ENCODE data around the gene GNG2. TPM values are rescaled to one million over a fixed set of nuclear protein-coding genes. Genes with fewer than 3 reads are reported as not detected.

Gene GNG2
- total and polyA plus RNA-seq, 4 donors = 102 to 347 (median 229) TPM

GRCh38 chr14:51990488-51990887 is 130.1 kb downstream of the GNG2 start:
- Histone ChIP-seq H3K4me3 (ENCODE audit: low read depth, low read length) (peak overlapping the region; percentile 86), H3K36me3 (ENCODE audit: control insufficient read depth, insufficient read depth, low read length) (peaks cover 7% of the 10 kb centered on the region), H3K9me3 (ENCODE audit: control insufficient read depth, insufficient read depth, low read length) (no peaks in the 10 kb centered on the region), H3K27ac (ENCODE audit: low read depth, low read length) (no peak overlapping the region), H3K4me1 (ENCODE audit: control insufficient read depth, insufficient read depth, low read length) (peaks cover 4% of the 10 kb centered on the region), H3K27me3 (ENCODE audit: control insufficient read depth, insufficient read depth, low read length) (no peaks in the 10 kb centered on the region)
- no peak for DNase-seq (ENCODE audit: low read depth in 4 of 6, low spot score in 6 of 6)
- WGBS (ENCODE audit: insufficient coverage) = no CpG with 5 or more reads among the region's 3 CpGs

DNA sequence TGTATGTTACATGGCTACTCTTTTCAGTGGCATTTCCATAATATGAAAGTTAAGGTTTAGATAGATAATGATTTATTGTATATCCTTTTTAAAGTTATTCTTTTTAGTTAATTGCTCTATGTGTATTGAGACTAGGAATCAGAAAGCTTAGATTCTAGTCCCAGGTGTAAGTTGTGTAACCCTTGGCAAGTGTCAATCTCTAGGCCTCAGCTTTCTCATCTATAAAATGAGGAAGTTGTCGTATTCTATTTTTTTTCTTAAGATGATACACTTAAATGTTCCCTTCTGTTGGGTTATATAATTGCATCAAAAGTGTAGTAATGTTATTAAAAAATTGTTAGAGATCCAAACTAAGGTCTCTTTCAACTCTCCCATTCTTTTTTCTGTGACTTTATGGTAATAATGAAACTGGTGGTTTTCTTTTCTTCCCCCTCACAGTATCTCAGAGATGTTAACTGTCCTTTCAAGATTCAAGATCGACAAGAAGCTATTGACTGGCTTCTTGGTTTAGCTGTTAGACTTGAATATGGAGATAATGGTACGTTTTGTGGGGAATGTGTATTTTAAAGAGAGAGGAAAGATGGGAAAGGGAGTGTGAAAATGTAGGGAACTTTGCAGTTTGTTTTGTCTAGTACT is 133.0 kb downstream of the GNG2 start:
- Histone ChIP-seq H3K4me1 (ENCODE audit: control insufficient read depth, insufficient read depth, low read length) (peaks cover 4% of the 10 kb centered on the region), H3K36me3 (ENCODE audit: control insufficient read depth, insufficient read depth, low read length) (peaks cover 7% of the 10 kb centered on the region), H3K27me3 (ENCODE audit: control insufficient read depth, insufficient read depth, low read length) (no peaks in the 10 kb centered on the region), H3K4me3 (ENCODE audit: low read depth, low read length) (no peak overlapping the region), H3K9me3 (ENCODE audit: control insufficient read depth, insufficient read depth, low read length) (no peaks in the 10 kb centered on the region), H3K27ac (ENCODE audit: low read depth, low read length) (no peak overlapping the region)
- no peak for DNase-seq (ENCODE audit: low read depth in 4 of 6, low spot score in 6 of 6)
- WGBS (ENCODE audit: insufficient coverage) = 82% methylated on average over 2 of the region's 3 CpGs

GRCh38 chr14:51996148-51996746 is 135.8 kb downstream of the GNG2 start:
- DNase-seq (ENCODE audit: low read depth in 4 of 6, low spot score in 6 of 6) = peak in 3 of 6 donors; percentile 20 to 58 (median 51)
- Histone ChIP-seq H3K9me3 (ENCODE audit: control insufficient read depth, insufficient read depth, low read length) (no peaks in the 10 kb centered on the region), H3K27ac (ENCODE audit: low read depth, low read length) (no peak overlapping the region), H3K27me3 (ENCODE audit: control insufficient read depth, insufficient read depth, low read length) (no peaks in the 10 kb centered on the region), H3K4me3 (ENCODE audit: low read depth, low read length) (no peak overlapping the region), H3K4me1 (ENCODE audit: control insufficient read depth, insufficient read depth, low read length) (peaks cover 4% of the 10 kb centered on the region), H3K36me3 (ENCODE audit: control insufficient read depth, insufficient read depth, low read length) (peaks cover 7% of the 10 kb centered on the region)
- no CpG with 5 or more reads among the region's 4 CpGs for WGBS (ENCODE audit: insufficient coverage)

- Histone ChIP-seq H3K27me3 (ENCODE audit: control insufficient read depth, insufficient read depth, low read length) (no peaks in the 10 kb centered on the region), H3K9me3 (ENCODE audit: control insufficient read depth, insufficient read depth, low read length) (no peaks in the 10 kb centered on the region), H3K4me3 (ENCODE audit: low read depth, low read length) (no peak overlapping the region), H3K4me1 (ENCODE audit: control insufficient read depth, insufficient read depth, low read length) (peaks cover 4% of the 10 kb centered on the region), H3K36me3 (ENCODE audit: control insufficient read depth, insufficient read depth, low read length) (peaks cover 9% of the 10 kb centered on the region), H3K27ac (ENCODE audit: low read depth, low read length) (no peak overlapping the region)
- DNase-seq (ENCODE audit: low read depth in 4 of 6, low spot score in 6 of 6) = no peak
These were observed 137.9 kb downstream of the GNG2 start for GRCh38 chr14:51998348-51998747.

- H3K4me1 ChIP-seq (ENCODE audit: control insufficient read depth, insufficient read depth, low read length) = peaks cover 4% of the 10 kb centered on the region
- H3K27ac ChIP-seq (ENCODE audit: low read depth, low read length) = no peak overlapping the region
- no CpG with 5 or more reads among the region's 2 CpGs for WGBS (ENCODE audit: insufficient coverage)
- no peak for DNase-seq (ENCODE audit: low read depth in 4 of 6, low spot score in 6 of 6)
- no peaks in the 10 kb centered on the region for H3K27me3 ChIP-seq (ENCODE audit: control insufficient read depth, insufficient read depth, low read length)
- peaks cover 9% of the 10 kb centered on the region for H3K36me3 ChIP-seq (ENCODE audit: control insufficient read depth, insufficient read depth, low read length)
- H3K9me3 ChIP-seq (ENCODE audit: control insufficient read depth, insufficient read depth, low read length) = no peaks in the 10 kb centered on the region
- H3K4me3 ChIP-seq (ENCODE audit: low read depth, low read length) = no peak overlapping the region
These were observed 138.7 kb downstream of the GNG2 start for GRCh38 chr14:51999084-51999483.

DNA sequence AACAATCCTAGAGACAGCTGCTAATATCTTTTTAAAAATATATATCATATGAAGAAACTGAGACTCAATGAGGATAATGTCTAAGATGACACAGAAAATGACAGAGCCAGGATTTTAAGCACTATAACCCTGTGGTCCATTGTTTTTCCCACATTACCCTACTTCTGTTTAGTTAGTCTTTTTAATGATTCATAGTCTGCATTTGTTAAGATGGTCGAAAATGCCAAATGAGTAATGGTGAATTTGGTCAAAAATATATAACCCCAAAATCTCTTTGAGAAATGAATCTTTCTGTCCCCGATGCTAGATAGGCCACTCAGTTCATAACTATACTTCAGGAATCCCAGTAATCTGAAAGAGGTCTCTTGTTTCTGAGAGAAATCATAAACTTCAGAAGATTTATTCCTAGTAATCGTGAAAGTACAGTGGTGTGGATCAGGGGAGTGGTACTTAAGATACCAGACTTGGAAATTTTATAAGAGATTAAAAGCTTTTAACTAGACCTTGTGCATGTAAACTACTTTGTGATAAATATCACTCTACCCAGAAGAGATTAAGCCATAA is 139.7 kb downstream of the GNG2 start:
- peaks cover 4% of the 10 kb centered on the region for H3K4me1 ChIP-seq (ENCODE audit: control insufficient read depth, insufficient read depth, low read length)

DNA sequence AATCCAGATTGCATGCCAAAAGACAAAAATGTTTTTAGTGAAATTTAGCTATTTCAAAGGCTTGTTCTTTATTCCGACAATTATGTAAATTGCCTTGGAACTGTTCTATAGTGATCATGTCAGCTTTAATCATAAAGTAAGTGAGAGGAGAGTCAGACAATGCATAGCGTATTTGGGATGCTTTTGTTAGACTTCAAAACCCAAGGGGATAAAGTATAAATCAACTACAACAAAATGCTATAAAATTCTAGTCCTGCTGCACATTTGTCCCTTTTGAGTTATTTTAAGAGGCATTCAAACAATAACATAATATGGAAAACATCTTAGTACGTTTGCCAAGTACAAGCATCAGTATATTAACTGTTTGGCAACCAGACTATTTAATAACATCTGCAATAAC is 140.3 kb downstream of the GNG2 start:
- Histone ChIP-seq H3K36me3 (ENCODE audit: control insufficient read depth, insufficient read depth, low read length) (peaks cover 8% of the 10 kb centered on the region), H3K27ac (ENCODE audit: low read depth, low read length) (peak overlapping the region; percentile 11), H3K9me3 (ENCODE audit: control insufficient read depth, insufficient read depth, low read length) (no peaks in the 10 kb centered on the region), H3K4me3 (ENCODE audit: low read depth, low read length) (no peak overlapping the region), H3K4me1 (ENCODE audit: control insufficient read depth, insufficient read depth, low read length) (peaks cover 4% of the 10 kb centered on the region), H3K27me3 (ENCODE audit: control insufficient read depth, insufficient read depth, low read length) (no peaks in the 10 kb centered on the region)
- no peak for DNase-seq (ENCODE audit: low read depth in 4 of 6, low spot score in 6 of 6)
- 60% methylated on average over 1 of the region's 3 CpGs for WGBS (ENCODE audit: insufficient coverage)

More for the DNA sequence above, 139.7 kb downstream of the GNG2 start:
- Histone ChIP-seq H3K36me3 (ENCODE audit: control insufficient read depth, insufficient read depth, low read length) (peaks cover 6% of the 10 kb centered on the region), H3K4me3 (ENCODE audit: low read depth, low read length) (no peak overlapping the region), H3K27me3 (ENCODE audit: control insufficient read depth, insufficient read depth, low read length) (no peaks in the 10 kb centered on the region), H3K27ac (ENCODE audit: low read depth, low read length) (peak overlapping the region; percentile 11), H3K9me3 (ENCODE audit: control insufficient read depth, insufficient read depth, low read length) (no peaks in the 10 kb centered on the region)
- no peak for DNase-seq (ENCODE audit: low read depth in 4 of 6, low spot score in 6 of 6)
- WGBS (ENCODE audit: insufficient coverage) = no CpG with 5 or more reads among the region's 3 CpGs

- Histone ChIP-seq H3K4me1 (ENCODE audit: control insufficient read depth, insufficient read depth, low read length) (peaks cover 4% of the 10 kb centered on the region), H3K27ac (ENCODE audit: low read depth, low read length) (peak overlapping the region; percentile 50), H3K4me3 (ENCODE audit: low read depth, low read length) (no peak overlapping the region), H3K36me3 (ENCODE audit: control insufficient read depth, insufficient read depth, low read length) (peaks cover 8% of the 10 kb centered on the region), H3K9me3 (ENCODE audit: control insufficient read depth, insufficient read depth, low read length) (no peaks in the 10 kb centered on the region), H3K27me3 (ENCODE audit: control insufficient read depth, insufficient read depth, low read length) (no peaks in the 10 kb centered on the region)
- DNase-seq (ENCODE audit: low read depth in 4 of 6, low spot score in 6 of 6) = peak in 1 of 6 donors; percentile 41
- no CpG with 5 or more reads among the region's 4 CpGs for WGBS (ENCODE audit: insufficient coverage)
These were observed 142.1 kb downstream of the GNG2 start for GRCh38 chr14:52002542-52002941.

DNA sequence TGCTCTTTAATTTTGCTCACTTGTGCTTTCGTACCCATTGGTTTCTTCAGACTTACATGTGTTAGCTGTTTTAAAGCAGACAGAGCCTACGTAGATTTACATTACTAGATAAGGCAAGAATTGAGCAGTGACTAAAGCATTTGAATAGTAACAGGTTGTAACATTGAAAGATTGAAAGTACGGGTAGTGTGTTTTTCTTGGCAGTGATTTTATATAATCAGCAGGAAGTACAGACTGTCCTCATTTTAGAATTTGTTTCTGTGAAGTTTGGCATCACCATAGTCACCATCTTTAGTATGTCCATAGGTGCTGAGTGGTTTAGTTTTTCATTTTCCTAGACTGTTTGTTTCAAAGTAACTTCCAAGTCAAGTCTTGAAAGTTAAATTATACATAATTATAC is 142.9 kb downstream of the GNG2 start:
- 67% methylated on average over 1 of the region's 3 CpGs for WGBS (ENCODE audit: insufficient coverage)
- no peaks in the 10 kb centered on the region for H3K9me3 ChIP-seq (ENCODE audit: control insufficient read depth, insufficient read depth, low read length)
- no peak overlapping the region for H3K4me3 ChIP-seq (ENCODE audit: low read depth, low read length)
- peaks cover 14% of the 10 kb centered on the region for H3K36me3 ChIP-seq (ENCODE audit: control insufficient read depth, insufficient read depth, low read length)
- DNase-seq (ENCODE audit: low read depth in 4 of 6, low spot score in 6 of 6) = no peak
- peaks cover 4% of the 10 kb centered on the region for H3K4me1 ChIP-seq (ENCODE audit: control insufficient read depth, insufficient read depth, low read length)
- H3K27ac ChIP-seq (ENCODE audit: low read depth, low read length) = peak overlapping the region; percentile 70
- H3K27me3 ChIP-seq (ENCODE audit: control insufficient read depth, insufficient read depth, low read length) = no peaks in the 10 kb centered on the region

DNA sequence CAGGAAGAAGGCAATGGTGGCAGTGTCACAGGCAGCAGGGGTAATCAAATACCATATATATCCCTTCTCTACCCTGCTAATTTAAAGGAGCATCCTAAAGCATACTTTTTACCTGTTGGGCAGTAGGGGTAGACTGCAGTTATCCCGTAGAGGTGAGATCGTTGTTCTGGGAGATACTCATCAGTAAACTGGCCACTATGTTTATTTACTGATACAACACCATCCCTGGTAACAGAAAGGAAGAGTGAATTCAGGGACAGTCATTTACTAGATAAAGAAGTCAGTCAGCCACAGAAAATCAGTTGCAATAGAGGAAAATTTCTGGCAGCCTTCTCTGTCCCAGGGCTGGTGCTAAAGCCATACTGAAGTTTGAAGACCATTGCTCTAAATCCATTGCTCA is 145.2 kb downstream of the GNG2 start:
- peaks cover 4% of the 10 kb centered on the region for H3K4me1 ChIP-seq (ENCODE audit: control insufficient read depth, insufficient read depth, low read length)
- H3K4me3 ChIP-seq (ENCODE audit: low read depth, low read length) = no peak overlapping the region
- H3K27me3 ChIP-seq (ENCODE audit: control insufficient read depth, insufficient read depth, low read length) = no peaks in the 10 kb centered on the region
- peaks cover 15% of the 10 kb centered on the region for H3K36me3 ChIP-seq (ENCODE audit: control insufficient read depth, insufficient read depth, low read length)
- DNase-seq (ENCODE audit: low read depth in 4 of 6, low spot score in 6 of 6) = no peak
- no peak overlapping the region for H3K27ac ChIP-seq (ENCODE audit: low read depth, low read length)
- WGBS (ENCODE audit: insufficient coverage) = no CpG with 5 or more reads among the region's 2 CpGs
- H3K9me3 ChIP-seq (ENCODE audit: control insufficient read depth, insufficient read depth, low read length) = no peaks in the 10 kb centered on the region

All from spinal cord (tissue), 10 donors.